ENCODE data around the gene PRSS57. TPM values are rescaled to one million over a fixed set of nuclear protein-coding genes. Genes with fewer than 3 reads are reported as not detected.

The PRSS57 gene
- total RNA-seq, 1 experiment from 2014 or later: not detected

DNA sequence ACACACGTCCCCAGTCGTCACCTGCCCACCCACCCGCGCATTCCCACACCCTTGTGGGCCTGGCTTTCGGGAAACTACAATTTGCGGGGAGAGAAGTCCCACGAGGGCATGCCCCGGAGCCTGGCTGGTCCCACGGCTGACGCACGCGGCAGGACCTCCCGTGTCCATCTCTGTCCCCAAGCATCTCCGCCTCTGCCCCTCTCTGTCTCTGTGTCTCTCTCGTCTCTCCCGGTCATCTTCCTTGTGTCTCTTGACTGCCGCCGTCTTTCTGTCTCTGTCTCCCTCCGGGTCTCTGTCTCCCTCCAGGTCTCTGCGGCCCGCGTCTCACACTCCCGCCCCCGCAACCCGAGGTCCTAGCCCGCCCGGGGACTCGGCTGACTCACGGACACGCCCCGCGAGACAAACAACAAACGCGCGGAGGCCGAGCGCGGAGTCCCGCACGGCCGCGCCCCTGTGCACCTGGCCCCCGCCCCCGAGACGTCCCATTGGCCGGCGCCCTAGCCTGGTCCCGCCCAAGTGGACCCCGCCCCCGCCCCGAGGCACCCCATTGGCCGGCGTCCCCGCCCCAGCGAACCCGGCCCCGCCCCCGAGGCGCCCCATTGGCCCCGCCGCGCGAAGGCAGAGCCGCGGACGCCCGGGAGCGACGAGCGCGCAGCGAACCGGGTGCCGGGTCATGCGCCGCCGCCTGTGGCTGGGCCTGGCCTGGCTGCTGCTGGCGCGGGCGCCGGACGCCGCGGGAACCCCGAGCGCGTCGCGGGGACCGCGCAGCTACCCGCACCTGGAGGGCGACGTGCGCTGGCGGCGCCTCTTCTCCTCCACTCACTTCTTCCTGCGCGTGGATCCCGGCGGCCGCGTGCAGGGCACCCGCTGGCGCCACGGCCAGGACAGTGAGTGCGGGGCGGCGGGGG lies 55.7 kb downstream of the PRSS57 start, which contains the start of gene FGF22:
Gene FGF22, plus strand, starts transcription at position 627 of the 908 bp plus-strand sequence. Its CDS starts 47 bp downstream, at position 674.
- H3K9me3 ChIP-seq (ENCODE audit: low read length): no peaks in the 10 kb centered on the region
- H2AFZ ChIP-seq (ENCODE audit: low read length): no peak within 1 kb of the TSS
- peak within 1 kb of the TSS; percentile 30 for H3K9ac ChIP-seq (ENCODE audit: low read length)
- no peaks in the 10 kb centered on the region for H3K9me2 ChIP-seq (replicated peaks; ENCODE audit: insufficient read depth, low read length)
- no peaks in the 10 kb centered on the region for H3K79me2 ChIP-seq (ENCODE audit: low read length)
- H3K4me3 ChIP-seq (ENCODE audit: low read length): peak within 1 kb of the TSS; percentile 40; the same call in 1 of the 2 replicates
- H3K36me3 ChIP-seq (ENCODE audit: insufficient read depth, low read length): no peaks in the 10 kb centered on the region
- peaks cover 22% of the 10 kb centered on the region; the same call in 1 of the 2 replicates for H4K20me1 ChIP-seq (ENCODE audit: insufficient read depth, low read depth, low read length)
- H3K4me2 ChIP-seq (ENCODE audit: low read depth, low read length, poor library complexity, severe bottlenecking): peak within 1 kb of the TSS; percentile 67
- DNase-seq: peak; percentile 97
- H3K27me3 ChIP-seq (ENCODE audit: low read length): no peaks in the 10 kb centered on the region
- peaks cover 13% of the 10 kb centered on the region for H3K4me1 ChIP-seq (ENCODE audit: low read length)
- H3K27ac ChIP-seq (ENCODE audit: low read length): no peak within 1 kb of the TSS

DNA sequence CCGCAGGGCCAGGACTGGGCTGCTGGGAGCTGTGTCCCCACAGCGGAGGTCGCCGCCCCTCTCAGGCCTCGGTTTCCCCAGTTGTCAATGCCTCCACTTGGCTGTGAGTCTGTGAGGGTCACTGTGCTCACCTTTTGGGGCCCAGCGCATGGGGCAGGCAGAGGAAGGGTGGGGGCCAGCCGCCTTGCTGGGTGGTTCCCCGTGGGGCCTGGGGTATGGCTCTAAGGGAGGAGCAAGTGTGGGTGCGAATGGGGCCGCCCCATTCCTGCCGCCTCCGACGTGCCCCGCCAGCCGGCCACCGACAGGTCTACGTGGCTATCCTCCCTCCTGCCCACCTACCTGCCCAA lies 56.4 kb downstream of the PRSS57 start:
- H3K27ac ChIP-seq (ENCODE audit: low read length): no peak overlapping the region
- H3K9ac ChIP-seq (ENCODE audit: low read length): no peak overlapping the region
- H3K4me3 ChIP-seq (ENCODE audit: low read length): no peak overlapping the region

More for the DNA sequence above, 56.4 kb downstream of the PRSS57 start:
- Histone ChIP-seq H3K4me1 (ENCODE audit: low read length) (peaks cover 13% of the 10 kb centered on the region), H3K79me2 (ENCODE audit: low read length) (no peaks in the 10 kb centered on the region), H3K36me3 (ENCODE audit: insufficient read depth, low read length) (no peaks in the 10 kb centered on the region), H3K9me3 (ENCODE audit: low read length) (no peaks in the 10 kb centered on the region), H3K4me2 (ENCODE audit: low read depth, low read length, poor library complexity, severe bottlenecking) (no peak overlapping the region), H2AFZ (ENCODE audit: low read length) (no peak overlapping the region), H3K9me2 (replicated peaks; ENCODE audit: insufficient read depth, low read length) (no peaks in the 10 kb centered on the region), H3K27me3 (ENCODE audit: low read length) (no peaks in the 10 kb centered on the region), H4K20me1 (ENCODE audit: insufficient read depth, low read depth, low read length) (peaks cover 22% of the 10 kb centered on the region; the same call in 1 of the 2 replicates)
- DNase-seq: no peak

Other genes starting within 250 kb of the PRSS57 start
- gene SHC2, start 234.4 kb downstream of the PRSS57 start, total RNA-seq (2014; rRNA removed; shearing (Covaris generic); ENCODE audit: low replicate concordance): not detected in 2 replicates
- 0.11 and 0.97 TPM in 2 replicates for gene MADCAM1, start 199.0 kb downstream of the PRSS57 start, total RNA-seq (2014; rRNA removed; shearing (Covaris generic); ENCODE audit: low replicate concordance)
- 13.8 and 46.6 TPM in 2 replicates for gene TPGS1, start 188.0 kb downstream of the PRSS57 start, total RNA-seq (2014; rRNA removed; shearing (Covaris generic); ENCODE audit: low replicate concordance)
- gene CDC34, start 163.7 kb downstream of the PRSS57 start, total RNA-seq (2014; rRNA removed; shearing (Covaris generic); ENCODE audit: low replicate concordance): 25.7 and 96.8 TPM in 2 replicates
- 0.32 TPM in 1 of 2 replicates, not detected in the other for gene GZMM, start 151.4 kb downstream of the PRSS57 start, total RNA-seq (2014; rRNA removed; shearing (Covaris generic); ENCODE audit: low replicate concordance)
- gene BSG, start 122.9 kb downstream of the PRSS57 start, total RNA-seq (2014; rRNA removed; shearing (Covaris generic); ENCODE audit: low replicate concordance): 124 and 186 TPM in 2 replicates
- not detected in 2 replicates for gene HCN2, start 105.6 kb downstream of the PRSS57 start, total RNA-seq (2014; rRNA removed; shearing (Covaris generic); ENCODE audit: low replicate concordance)
- gene POLRMT, start 61.9 kb downstream of the PRSS57 start, total RNA-seq (2014; rRNA removed; shearing (Covaris generic); ENCODE audit: low replicate concordance): 51.5 and 60.6 TPM in 2 replicates
- not detected in 2 replicates for gene FGF22, start 55.6 kb downstream of the PRSS57 start, total RNA-seq (2014; rRNA removed; shearing (Covaris generic); ENCODE audit: low replicate concordance)
- gene RNF126, start 32.2 kb downstream of the PRSS57 start, total RNA-seq (2014; rRNA removed; shearing (Covaris generic); ENCODE audit: low replicate concordance): 36.5 and 66.5 TPM in 2 replicates
- 2.3 and 3.0 TPM in 2 replicates for gene FSTL3, start 19.1 kb downstream of the PRSS57 start, total RNA-seq (2014; rRNA removed; shearing (Covaris generic); ENCODE audit: low replicate concordance)
- 3.5 TPM in 1 of 2 replicates, not detected in the other for gene PALM, start 13.5 kb upstream of the PRSS57 start, total RNA-seq (2014; rRNA removed; shearing (Covaris generic); ENCODE audit: low replicate concordance)
- gene MISP, start 55.7 kb upstream of the PRSS57 start, total RNA-seq (2014; rRNA removed; shearing (Covaris generic); ENCODE audit: low replicate concordance): not detected in 2 replicates
- 170 and 172 TPM in 2 replicates for gene PTBP1, start 102.0 kb upstream of the PRSS57 start, total RNA-seq (2014; rRNA removed; shearing (Covaris generic); ENCODE audit: low replicate concordance)
- not detected in 2 replicates for gene PLPPR3, start 126.5 kb upstream of the PRSS57 start, total RNA-seq (2014; rRNA removed; shearing (Covaris generic); ENCODE audit: low replicate concordance)
- not detected in 2 replicates for gene AZU1, start 132.4 kb upstream of the PRSS57 start, total RNA-seq (2014; rRNA removed; shearing (Covaris generic); ENCODE audit: low replicate concordance)
- not detected in 2 replicates for gene PRTN3, start 145.5 kb upstream of the PRSS57 start, total RNA-seq (2014; rRNA removed; shearing (Covaris generic); ENCODE audit: low replicate concordance)
- gene ELANE, start 156.9 kb upstream of the PRSS57 start, total RNA-seq (2014; rRNA removed; shearing (Covaris generic); ENCODE audit: low replicate concordance): not detected in 2 replicates
- gene CFD, start 164.2 kb upstream of the PRSS57 start, total RNA-seq (2014; rRNA removed; shearing (Covaris generic); ENCODE audit: low replicate concordance): 1.5 and 6.9 TPM in 2 replicates
- gene MED16, start 197.7 kb upstream of the PRSS57 start, total RNA-seq (2014; rRNA removed; shearing (Covaris generic); ENCODE audit: low replicate concordance): 10.8 and 14.1 TPM in 2 replicates
- gene RNU6-9, start 198.0 kb upstream of the PRSS57 start, total RNA-seq (2014; rRNA removed; shearing (Covaris generic); ENCODE audit: low replicate concordance): not detected in 2 replicates
- gene R3HDM4, start 217.8 kb upstream of the PRSS57 start, total RNA-seq (2014; rRNA removed; shearing (Covaris generic); ENCODE audit: low replicate concordance): 41.9 and 43.8 TPM in 2 replicates
- gene KISS1R, start 221.9 kb upstream of the PRSS57 start, total RNA-seq (2014; rRNA removed; shearing (Covaris generic); ENCODE audit: low replicate concordance): not detected in 2 replicates
- gene ARID3A, start 230.6 kb upstream of the PRSS57 start, total RNA-seq (2014; rRNA removed; shearing (Covaris generic); ENCODE audit: low replicate concordance): 2.0 and 4.6 TPM in 2 replicates